Measurements from ENCODE around the gene PPP1R3A. TPM values are rescaled to one million over a fixed set of nuclear protein-coding genes. Genes with fewer than 3 reads are reported as not detected.

PPP1R3A gene
- total RNA-seq, 1 experiment from 2014 or later = not detected

- no TSS peak for BruUV-seq (replicated peaks)
- intact Hi-C loops (cut with micrococcal nuclease) = no loop called here
- H3K36me3 ChIP-seq (ENCODE audit: low read depth, low read length) = no peaks in the 10 kb centered on the region
- ATAC-seq (no peak), DNase-seq (no peak)
- H3K4me1 ChIP-seq (ENCODE audit: insufficient read depth, low read length) = no peaks in the 10 kb centered on the region
- H3K4me2 ChIP-seq (ENCODE audit: low read length) = no peak overlapping the region
- no peaks in the 10 kb centered on the region for H3K9me2 ChIP-seq (replicated peaks; ENCODE audit: low read length)
- H4K20me1 ChIP-seq (ENCODE audit: low read length) = no peaks in the 10 kb centered on the region
- H3K27me3 ChIP-seq (ENCODE audit: low read length) = no peaks in the 10 kb centered on the region
- no peaks in the 10 kb centered on the region for H3K79me2 ChIP-seq (ENCODE audit: low read length)
- H3F3A ChIP-seq (ENCODE audit: low read length, unreplicated experiment) = no peaks in the 10 kb centered on the region
- H3K9ac ChIP-seq (ENCODE audit: low read length) = no peak overlapping the region
- no peak overlapping the region for H2AFZ ChIP-seq (ENCODE audit: low read length)
- POLR2A ChIA-PET (ENCODE audit: unreplicated experiment) = no interaction called here
- no peaks in the 10 kb centered on the region for H3K9me3 ChIP-seq (ENCODE audit: low read length)
- no peak overlapping the region for H3K27ac ChIP-seq (ENCODE audit: low read length)
- CTCF ChIA-PET = no interaction called here
- no peak overlapping the region for H3K4me3 ChIP-seq (ENCODE audit: low read length)
- TF ChIP-seq EZH2phosphoT487 (IDR thresholded peaks at IDR 0.05; ENCODE audit: borderline replicate concordance, low read length) (no peak), EZH2 (IDR thresholded peaks at IDR 0.05; ENCODE audit: low read length, unreplicated experiment) (no peak)
- TF ChIP-seq, protein P1, sequence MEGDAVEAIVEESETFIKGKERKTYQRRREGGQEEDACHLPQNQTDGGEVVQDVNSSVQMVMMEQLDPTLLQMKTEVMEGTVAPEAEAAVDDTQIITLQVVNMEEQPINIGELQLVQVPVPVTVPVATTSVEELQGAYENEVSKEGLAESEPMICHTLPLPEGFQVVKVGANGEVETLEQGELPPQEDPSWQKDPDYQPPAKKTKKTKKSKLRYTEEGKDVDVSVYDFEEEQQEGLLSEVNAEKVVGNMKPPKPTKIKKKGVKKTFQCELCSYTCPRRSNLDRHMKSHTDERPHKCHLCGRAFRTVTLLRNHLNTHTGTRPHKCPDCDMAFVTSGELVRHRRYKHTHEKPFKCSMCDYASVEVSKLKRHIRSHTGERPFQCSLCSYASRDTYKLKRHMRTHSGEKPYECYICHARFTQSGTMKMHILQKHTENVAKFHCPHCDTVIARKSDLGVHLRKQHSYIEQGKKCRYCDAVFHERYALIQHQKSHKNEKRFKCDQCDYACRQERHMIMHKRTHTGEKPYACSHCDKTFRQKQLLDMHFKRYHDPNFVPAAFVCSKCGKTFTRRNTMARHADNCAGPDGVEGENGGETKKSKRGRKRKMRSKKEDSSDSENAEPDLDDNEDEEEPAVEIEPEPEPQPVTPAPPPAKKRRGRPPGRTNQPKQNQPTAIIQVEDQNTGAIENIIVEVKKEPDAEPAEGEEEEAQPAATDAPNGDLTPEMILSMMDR (conservative IDR thresholded peaks at IDR 0.05; ENCODE audit: low read depth, low read length) = no peak
These were observed 969 bp downstream of the PPP1R3A start for GRCh38 chr7:113917840-113918239.

DNA sequence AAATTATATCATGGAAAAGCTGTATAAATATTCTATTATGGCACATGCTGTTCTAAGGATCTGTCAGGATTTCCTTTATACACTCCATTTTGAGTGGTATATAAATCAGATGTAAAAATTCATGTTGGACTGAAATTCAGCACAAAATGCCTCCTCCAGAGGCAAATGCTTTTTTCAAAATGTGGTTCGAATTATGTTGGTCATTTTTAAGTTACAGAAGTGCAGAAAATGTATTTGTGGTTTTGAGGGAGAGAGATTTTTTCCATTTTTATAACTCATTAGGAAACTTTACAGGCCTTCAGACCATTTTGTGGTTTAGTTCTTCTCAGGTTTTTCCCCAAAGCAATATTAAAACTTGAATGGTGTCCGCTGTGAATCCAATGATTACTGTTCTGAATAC is 2.9 kb downstream of the PPP1R3A start:
- Histone ChIP-seq H3K9ac (ENCODE audit: low read length) (no peak overlapping the region), H3K27me3 (ENCODE audit: low read length) (no peaks in the 10 kb centered on the region), H3K4me2 (ENCODE audit: low read length) (no peak overlapping the region), H4K20me1 (ENCODE audit: low read length) (no peaks in the 10 kb centered on the region), H3K9me2 (replicated peaks; ENCODE audit: low read length) (no peaks in the 10 kb centered on the region), H3K4me3 (ENCODE audit: low read length) (no peak overlapping the region), H3K79me2 (ENCODE audit: low read length) (no peaks in the 10 kb centered on the region), H3K9me3 (ENCODE audit: low read length) (no peaks in the 10 kb centered on the region), H3K4me1 (ENCODE audit: insufficient read depth, low read length) (no peaks in the 10 kb centered on the region), H2AFZ (ENCODE audit: low read length) (no peak overlapping the region), H3F3A (ENCODE audit: low read length, unreplicated experiment) (no peaks in the 10 kb centered on the region), H3K36me3 (ENCODE audit: low read depth, low read length) (no peaks in the 10 kb centered on the region), H3K27ac (ENCODE audit: low read length) (no peak overlapping the region)
- ATAC-seq (no peak), DNase-seq (no peak)
- TF ChIP-seq, protein P1 (conservative IDR thresholded peaks at IDR 0.05; ENCODE audit: low read depth, low read length) = no peak
- no peak for TF ChIP-seq EZH2phosphoT487 (IDR thresholded peaks at IDR 0.05; ENCODE audit: borderline replicate concordance, low read length)
- TF ChIP-seq EZH2 (IDR thresholded peaks at IDR 0.05; ENCODE audit: low read length, unreplicated experiment) = no peak
- intact Hi-C loops (cut with micrococcal nuclease) = no loop called here
- no TSS peak for BruUV-seq (replicated peaks)
- POLR2A ChIA-PET (ENCODE audit: unreplicated experiment) = no interaction called here
- CTCF ChIA-PET = no interaction called here

DNA sequence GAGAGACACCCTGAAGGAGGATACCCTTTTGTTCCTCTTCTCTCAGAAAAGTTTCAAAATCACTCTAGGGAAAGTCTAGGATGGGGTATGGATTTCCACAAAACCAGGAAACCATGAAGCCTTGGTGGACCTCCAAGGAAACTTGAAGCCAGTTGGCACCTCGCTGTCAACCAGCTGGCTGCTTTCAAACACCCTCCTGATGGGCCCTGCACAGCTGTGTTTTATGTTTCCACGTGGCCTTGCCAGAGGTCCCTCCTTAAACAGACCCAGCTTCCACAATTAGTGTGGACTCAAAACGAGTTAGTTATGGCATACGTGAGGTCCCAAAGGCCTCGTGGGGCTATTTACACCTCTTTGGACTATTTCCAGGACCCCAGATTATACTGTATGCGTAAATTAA is 5.9 kb downstream of the PPP1R3A start:
- ChIA-PET POLR2A (ENCODE audit: unreplicated experiment) (no interaction called here), CTCF (no interaction called here)
- Histone ChIP-seq H4K20me1 (ENCODE audit: low read length) (no peaks in the 10 kb centered on the region), H3K9me2 (replicated peaks; ENCODE audit: low read length) (no peaks in the 10 kb centered on the region), H3K4me1 (ENCODE audit: insufficient read depth, low read length) (no peaks in the 10 kb centered on the region), H3K27me3 (ENCODE audit: low read length) (no peaks in the 10 kb centered on the region), H3K9ac (ENCODE audit: low read length) (no peak overlapping the region), H3K79me2 (ENCODE audit: low read length) (no peaks in the 10 kb centered on the region), H3K4me3 (ENCODE audit: low read length) (no peak overlapping the region), H3K27ac (ENCODE audit: low read length) (no peak overlapping the region), H2AFZ (ENCODE audit: low read length) (no peak overlapping the region), H3F3A (ENCODE audit: low read length, unreplicated experiment) (no peaks in the 10 kb centered on the region), H3K9me3 (ENCODE audit: low read length) (no peaks in the 10 kb centered on the region), H3K36me3 (ENCODE audit: low read depth, low read length) (no peaks in the 10 kb centered on the region), H3K4me2 (ENCODE audit: low read length) (no peak overlapping the region)
- ATAC-seq = no peak
- intact Hi-C loops (cut with micrococcal nuclease) = no loop called here
- TF ChIP-seq EZH2phosphoT487 (IDR thresholded peaks at IDR 0.05; ENCODE audit: borderline replicate concordance, low read length) = no peak
- TF ChIP-seq EZH2 (IDR thresholded peaks at IDR 0.05; ENCODE audit: low read length, unreplicated experiment) = no peak
- TF ChIP-seq, protein P1 (conservative IDR thresholded peaks at IDR 0.05; ENCODE audit: low read depth, low read length) = no peak
- DNase-seq = no peak
- BruUV-seq (replicated peaks) = no TSS peak
